SK-N-MC (cell line): ENCODE results near the gene LYRM4.

Experiments
- EZH2 ChIP-seq: fragments of 200-600 bp; sonication (generic); IDR thresholded peaks from one replicate; pipeline ENCODE4 v1.6.1; 2017; ENCODE audit warnings: antibody characterized with exemption
- POLR2AphosphoS5 ChIP-seq: IDR thresholded peaks from 2 replicates; pipeline ENCODE4 v1.6.1; 2012; ENCODE audit warnings: mild to moderate bottlenecking, low read depth, low read length, borderline replicate concordance

GRCh38 chr6:5303682-5304081 lies 42.9 kb upstream of the LYRM4 start:
- TF ChIP-seq EZH2 (no peak), POLR2AphosphoS5 (no peak)
